GM19397 (cell line): ENCODE measurements around the gene NPPC.

ENCODE experiments used
- ATAC-seq: cut with Tn5 transposase; IDR thresholded peaks from one replicate; pipeline ENCODE4 v1.9.1; 2021; ENCODE audit warnings: mild to moderate bottlenecking, moderate library complexity; ENCODE audit not compliant: unreplicated experiment

The NPPC gene

DNA sequence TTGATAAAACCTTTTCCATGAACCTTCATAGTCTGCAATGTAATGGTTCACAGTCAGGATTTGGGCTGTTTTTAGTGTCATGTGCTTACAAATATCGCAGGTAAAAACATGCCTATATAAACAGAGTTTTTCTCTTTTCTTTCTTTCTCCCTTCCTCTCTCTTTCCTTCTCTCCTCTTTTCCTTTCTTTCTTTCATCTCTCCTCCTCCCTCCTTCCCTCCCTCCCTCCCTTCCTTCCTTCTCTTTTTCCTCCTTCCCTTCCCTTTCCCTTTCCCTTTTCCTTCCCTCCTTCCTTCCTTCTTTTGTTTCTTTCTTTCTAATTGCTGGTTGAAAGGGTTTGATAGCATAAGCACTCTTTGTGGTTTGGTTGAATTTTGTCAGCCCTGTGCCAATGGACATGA lies 9.6 kb upstream of the NPPC start:
- no peak for ATAC-seq

DNA sequence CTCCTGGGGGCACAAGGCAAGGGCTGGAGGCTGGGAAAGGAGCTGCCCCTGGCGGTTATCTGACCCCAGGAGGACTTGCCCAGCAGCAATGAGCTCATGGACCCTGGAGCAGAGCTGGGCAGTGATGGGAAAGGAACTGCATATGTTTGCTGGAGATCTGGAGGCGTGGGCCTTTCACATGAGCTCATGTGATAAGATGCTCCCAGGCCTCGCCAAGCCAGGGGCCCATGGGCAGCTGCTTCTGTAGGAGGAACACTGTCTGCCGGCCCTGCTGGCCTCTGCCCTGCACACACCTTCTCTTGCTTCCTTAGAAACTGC lies 9.0 kb upstream of the NPPC start:
- no peak for ATAC-seq

DNA sequence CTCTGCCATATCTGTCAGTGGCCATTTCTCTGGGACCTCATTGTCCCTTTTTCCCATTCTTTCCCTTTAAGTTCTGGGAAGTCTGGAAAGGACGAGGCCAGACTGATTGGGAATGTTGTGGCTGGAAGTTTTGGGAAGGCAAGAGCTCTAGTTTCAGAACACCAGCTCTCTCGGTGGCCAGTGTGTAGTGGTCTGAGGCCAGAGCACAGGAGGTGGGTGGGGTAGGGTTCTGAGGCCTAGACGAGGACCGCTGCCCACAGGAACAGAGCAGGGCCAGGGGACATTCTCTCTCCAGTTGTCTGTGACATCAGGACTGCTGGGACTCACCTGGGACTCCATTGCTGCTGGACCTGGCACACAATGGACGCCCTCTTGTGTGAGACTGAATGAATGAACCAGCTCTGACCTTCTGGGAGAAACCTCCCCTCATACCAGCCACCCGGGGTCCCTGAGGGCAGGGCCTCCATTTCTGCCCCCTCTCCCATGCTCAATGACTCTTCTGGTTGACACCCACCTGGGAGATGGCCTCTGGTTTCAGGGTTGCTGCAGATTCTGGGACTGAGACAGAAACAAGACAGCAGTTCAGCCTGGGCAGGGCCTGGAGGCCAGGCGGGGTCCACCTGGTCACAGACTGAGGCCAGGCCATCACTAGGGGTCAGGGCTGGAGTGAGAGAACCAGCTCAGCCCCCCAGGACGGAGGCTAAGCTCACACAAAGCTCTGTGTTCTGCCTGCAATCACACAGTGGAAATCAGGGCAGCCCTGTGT lies 8.4 kb upstream of the NPPC start:
- no peak for ATAC-seq

DNA sequence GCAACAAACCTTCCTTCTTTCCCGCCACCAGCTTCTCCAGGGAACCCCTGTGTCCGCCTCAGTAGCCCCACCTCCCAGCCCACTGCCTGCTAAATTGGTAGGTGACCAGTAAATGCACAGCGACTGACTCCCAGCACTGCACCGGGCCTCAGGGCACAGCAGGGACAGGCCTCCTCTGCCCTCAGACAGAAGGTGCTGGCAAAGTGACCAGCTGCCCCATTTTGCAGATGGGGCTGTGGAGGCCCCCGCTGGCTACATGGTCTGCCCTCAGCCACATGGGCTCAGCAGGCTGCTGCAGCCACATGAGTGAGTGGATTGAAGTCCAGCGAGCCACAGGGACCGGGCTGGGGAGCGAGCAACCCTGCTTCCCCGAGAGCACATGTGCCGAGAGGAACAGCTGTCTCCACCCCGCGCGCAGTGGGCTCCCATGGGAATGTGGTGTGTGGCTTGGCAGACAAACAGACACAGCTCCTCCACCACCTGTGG lies 7.8 kb upstream of the NPPC start:
- no peak for ATAC-seq

DNA sequence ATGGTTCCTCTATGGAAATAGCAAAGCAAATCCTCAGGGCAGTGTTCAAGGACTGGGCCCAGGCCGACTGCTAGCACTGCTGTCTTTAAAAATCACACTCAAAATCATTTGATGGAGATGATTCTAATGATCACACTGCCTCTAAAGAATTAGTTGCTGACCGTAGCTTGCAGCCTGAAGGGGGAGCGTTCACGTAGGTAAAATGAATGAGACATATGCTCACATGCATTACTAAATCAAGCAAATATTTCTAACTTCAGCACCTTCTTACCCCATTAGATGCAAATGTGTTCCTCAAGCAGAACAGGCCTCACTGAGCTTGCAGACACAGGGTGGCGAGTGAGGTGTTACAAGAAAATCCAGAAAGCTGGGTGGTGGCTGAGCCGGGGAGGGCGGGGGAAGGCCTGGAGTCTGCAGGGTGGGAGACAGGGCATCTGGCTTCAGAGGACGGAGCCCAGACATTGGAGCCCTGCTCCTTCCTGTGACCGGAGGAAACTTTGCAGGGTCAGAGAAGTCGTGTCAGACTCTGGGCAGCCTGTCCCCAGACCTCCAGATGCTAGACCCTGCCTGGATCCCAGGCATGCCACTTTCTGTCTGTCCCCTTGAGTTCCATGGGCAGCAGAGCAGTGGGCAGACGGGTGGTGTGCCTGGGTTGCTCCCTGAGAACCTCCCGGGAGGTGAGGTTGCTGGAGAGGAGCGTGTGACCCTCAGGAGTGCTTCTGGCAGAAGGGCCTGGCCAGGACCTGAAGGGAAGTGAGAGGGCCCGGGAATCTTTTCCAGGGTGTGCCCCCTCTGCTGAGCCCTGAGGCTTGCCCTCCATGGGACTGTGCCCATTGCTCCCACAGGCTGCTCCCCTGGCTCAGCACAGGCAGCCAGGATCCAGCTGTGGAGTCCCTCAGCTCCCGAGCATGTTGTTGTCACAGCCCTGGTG lies 7.1 kb upstream of the NPPC start:
- no peak for ATAC-seq

DNA sequence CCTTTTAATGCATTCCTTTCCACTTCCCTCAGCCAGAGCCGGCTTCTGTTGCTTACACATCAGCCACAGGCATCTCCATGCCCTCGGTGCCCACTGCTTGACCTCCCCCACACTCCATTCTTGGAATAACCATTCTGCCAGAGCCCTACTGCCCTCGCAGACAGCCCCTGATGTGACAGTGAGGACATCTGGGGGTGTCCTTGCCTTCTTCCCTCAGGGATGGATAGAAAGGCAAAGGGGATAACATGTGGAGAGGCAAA lies 6.4 kb upstream of the NPPC start:
- ATAC-seq: no peak

DNA sequence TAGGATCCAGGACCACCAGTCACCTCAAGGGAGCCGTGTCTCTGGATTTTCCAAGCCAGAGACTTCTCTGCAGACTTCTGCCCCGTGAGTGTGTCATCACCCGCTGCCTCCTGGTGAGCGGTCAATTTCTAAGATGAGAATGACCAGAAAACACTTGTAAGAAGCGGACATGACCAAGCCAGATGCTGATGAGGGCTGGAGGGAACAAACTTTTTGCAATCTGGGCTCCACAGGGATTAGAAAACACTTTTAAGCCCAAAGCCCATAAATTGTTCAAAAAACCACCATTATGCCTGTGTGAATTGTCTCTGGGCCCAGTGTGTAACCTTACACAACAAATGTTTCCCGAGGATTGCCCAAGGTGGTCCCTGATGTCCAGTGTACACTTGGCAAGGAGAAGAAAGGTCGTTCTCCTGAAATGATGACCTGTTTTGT lies 5.3 kb upstream of the NPPC start:
- ATAC-seq: no peak

DNA sequence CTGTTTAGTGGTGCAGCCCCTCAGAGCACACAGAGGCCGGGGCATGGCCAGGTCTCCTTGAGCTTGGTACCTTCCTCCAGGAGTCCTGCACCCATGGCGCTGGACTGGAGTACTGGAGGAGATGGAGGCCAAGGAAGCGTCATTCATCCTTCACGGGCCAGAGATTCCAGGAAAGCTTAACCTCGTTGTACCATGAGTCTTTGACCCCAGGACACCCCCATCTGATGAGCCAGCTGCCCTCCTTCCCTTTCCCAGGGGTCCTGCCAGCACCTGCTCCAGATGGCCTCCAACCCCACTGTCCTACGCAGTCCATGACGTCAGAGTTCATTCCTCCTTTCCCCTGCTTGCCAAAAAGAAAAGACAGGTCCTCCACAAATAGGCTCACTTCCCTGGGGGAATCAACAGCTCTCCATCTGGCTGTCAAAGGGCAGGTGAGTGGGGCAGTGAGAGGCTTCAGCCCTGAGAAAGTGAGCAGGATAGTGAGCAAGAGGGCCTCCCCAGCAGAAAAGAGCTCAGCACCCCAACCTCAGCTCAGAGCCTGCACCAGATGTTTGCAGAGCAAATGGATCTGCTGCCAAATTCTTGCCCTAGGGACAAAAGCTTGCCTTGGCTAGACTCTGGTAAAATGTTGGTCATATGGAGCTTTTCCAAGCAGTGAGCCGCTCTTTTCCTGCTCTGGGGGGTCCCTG lies 4.5 kb upstream of the NPPC start:
- no peak for ATAC-seq

DNA sequence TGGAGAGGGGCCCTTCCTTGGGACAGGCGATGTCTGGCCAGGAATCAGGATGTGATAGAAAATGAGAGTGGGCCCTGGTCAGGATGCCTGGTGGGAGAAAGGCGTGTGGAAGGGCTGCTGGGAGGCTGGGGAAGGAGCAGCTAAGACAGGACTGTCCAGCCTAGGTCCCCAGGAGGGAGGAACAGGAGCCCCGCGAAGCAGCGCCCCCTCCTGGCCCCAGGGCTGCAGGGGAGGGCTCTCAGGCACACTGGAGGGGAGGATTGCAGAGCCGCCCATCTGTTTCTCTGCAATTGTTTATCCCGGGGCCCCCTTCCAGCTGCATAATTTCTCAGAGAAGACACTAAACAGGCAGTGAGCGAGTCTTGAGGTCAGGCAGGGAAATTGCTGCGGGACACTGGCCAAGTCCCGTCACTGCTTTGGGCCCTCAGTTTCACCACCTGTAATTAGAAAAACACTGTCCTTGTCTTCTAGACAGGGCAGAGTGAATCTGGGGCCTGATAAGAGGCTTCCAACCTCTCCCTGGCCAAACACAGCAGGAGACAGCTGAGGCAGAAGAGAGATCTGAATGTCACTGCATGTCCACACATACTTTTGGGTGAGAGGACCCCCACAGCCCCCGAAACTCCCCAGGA lies 3.9 kb upstream of the NPPC start:
- ATAC-seq: no peak

DNA sequence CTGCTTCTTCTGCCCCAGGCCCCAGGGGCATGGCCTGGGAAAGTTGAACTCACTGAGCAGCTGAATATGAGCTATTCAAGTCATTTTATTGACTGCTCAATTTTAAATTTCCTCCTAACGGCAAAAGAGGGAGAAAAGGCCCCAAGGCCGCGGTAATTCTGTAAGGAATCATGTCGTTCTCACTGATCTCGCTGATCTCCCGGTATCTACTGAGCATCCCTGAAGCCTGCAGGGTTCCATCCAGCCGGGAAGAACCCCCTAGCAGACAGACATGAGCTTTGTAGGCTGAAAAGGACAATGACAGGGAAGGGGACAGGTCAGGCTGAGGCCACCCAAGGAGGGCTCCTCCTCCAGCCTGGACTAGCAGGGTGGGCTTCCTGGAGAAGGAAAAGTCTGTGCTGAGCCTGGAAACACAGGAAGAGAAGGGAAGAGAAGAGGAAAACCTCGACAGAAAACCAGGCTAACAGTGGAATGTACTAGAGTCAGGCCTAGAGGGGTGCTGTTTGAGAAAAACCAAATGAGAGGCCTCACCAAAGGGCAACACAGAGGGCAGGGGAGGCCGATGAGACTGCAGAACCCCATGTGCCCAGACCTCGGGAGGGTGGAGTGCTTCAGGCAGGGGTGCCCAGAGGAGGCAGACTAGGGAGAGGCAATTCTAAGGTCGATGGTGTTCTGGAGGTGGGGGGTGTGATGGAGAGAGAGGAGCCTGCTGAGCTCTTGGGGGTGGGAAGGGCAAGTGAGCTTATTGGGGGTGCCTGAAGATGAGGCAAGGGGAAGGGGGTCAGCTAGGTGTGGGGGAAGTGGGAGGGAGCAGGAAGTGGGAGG lies 2.9 kb upstream of the NPPC start:
- no peak for ATAC-seq

DNA sequence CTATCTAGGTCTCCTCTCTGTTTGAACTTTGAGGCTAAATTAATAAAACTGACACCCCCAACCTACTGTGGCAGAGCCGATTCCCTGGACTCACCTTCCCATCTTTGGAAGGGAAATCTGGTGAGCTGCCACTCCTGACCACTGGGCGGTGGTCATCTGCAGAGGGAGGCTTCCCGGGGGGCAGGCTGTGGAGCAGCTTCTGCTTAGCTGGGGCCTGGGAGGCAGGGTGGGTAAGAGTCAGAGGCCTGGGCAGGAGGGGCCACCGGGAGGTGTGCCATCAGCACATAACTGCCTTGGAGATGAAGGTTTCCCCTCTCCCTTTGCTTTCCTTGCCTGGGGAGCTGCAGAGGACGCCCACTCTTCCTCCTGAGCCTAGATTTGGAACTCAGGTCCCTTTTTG lies 2.3 kb upstream of the NPPC start:
- ATAC-seq: no peak

DNA sequence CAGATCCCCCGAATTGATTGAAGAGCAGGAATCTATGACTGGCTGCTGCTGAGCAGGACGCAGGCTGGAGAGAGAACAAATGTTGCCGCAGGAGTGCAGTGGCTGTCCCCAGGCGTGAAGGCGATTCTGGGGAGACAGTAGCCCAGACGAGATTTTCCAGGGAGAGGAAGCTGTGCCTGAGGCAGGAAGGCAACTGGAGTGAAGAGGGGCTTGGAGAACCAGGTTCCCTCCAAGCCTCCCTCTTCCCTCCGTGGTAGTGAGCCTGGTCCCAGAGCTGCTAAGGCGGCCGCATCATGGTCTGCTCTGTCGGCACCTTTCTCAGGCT lies 1.3 kb upstream of the NPPC start:
- ATAC-seq: no peak

DNA sequence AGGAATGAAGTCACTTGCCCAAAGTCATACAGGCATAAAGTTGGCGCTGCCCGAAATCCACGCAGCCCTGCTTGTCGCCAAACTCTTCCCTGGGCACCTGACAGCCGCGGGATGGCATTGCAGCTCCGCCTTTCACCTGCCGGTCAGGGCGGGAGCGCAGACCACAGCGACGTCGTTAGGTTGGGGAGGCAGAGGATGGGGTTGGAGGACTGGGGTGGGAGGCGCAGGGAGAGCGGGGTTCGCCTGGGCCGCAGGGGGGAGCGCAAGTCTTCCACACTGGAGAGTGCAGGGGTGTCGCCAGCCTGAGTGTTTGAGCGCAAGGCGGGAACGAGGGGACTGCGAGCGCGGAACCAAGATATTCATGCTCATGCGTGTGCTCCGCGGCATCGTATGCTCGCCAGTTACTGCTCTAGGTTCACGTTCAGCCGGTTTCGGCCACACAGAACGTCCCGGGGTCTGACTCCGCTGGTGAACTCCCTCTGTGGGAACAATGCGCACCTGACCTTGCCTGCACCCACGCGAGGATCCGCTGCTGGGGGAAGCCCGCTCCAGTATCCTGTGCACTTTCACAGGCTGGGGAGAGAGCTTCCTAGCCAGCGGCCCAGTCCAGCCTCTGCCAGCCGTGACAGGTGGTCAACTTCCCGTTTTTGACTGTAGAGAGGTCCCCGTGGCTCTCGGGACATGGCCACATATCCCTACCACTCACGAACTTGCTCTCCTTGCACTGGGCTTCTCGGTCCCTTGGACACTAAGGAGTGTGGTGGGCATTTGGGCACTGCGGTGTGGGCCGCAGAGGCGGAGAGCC lies 767 bp upstream of the NPPC start:
- no peak for ATAC-seq

DNA sequence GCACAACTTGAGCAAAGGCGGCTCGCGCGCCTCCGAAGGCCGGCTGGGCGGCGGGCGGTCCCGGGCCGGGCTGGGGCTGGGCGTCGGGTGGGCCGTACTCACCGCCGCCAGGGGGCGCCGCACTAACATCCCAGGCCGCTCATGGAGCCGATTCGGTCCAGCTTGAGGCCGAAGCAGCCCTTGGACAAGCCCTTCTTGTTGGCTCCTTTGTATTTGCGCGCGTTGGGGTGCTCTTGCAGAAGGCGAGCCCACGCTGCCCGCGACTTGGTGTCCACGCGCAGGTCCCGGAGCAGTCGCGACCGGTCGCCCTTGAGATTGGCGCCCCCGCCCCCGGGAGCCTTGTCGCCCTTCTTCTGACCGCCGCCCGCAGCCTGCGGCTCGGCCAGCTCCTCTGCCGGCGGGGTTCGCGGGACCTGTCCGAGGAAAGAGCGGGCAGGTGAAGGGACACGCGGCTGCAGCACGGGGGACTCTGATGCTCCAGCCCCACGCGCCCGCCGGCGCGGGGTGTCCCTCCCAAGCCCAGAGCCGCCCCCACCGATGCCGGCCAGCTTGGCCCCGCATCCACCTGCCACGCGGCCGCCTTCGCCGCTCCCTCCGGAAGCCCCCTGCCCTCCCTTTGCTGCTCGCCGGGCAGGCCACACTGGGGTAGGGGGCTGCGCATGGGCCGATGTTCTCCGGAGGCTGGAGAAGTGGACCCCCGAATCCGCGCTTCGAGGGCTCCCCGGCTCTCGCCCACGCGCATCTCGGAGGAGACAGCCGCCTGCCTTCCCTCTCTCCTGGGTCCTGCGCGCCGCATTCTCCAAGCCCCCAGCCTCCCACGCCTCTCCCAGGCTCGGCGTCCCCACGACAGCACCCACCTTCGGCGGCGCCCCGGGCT lies 655 bp downstream of the NPPC start:
- ATAC-seq: no peak

DNA sequence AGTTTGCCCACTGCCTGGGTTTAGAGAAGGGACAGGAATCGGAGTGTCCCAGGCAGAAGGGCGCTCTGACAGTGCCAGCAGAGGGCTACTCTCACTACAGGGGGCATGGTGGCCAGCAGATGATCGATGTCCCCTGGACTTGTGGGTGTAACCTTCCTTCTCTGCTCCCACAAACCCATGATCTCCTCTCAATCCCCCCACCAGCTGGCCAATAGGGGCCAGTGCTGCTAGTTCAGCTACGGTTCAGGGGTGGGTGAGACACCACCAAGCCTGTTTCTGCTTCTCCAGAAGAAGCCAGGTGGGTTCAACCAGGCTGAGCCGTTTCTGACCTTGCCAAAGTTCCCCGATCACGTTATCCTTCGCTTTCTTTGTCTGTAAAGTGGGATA lies 1.3 kb downstream of the NPPC start:
- ATAC-seq: no peak

DNA sequence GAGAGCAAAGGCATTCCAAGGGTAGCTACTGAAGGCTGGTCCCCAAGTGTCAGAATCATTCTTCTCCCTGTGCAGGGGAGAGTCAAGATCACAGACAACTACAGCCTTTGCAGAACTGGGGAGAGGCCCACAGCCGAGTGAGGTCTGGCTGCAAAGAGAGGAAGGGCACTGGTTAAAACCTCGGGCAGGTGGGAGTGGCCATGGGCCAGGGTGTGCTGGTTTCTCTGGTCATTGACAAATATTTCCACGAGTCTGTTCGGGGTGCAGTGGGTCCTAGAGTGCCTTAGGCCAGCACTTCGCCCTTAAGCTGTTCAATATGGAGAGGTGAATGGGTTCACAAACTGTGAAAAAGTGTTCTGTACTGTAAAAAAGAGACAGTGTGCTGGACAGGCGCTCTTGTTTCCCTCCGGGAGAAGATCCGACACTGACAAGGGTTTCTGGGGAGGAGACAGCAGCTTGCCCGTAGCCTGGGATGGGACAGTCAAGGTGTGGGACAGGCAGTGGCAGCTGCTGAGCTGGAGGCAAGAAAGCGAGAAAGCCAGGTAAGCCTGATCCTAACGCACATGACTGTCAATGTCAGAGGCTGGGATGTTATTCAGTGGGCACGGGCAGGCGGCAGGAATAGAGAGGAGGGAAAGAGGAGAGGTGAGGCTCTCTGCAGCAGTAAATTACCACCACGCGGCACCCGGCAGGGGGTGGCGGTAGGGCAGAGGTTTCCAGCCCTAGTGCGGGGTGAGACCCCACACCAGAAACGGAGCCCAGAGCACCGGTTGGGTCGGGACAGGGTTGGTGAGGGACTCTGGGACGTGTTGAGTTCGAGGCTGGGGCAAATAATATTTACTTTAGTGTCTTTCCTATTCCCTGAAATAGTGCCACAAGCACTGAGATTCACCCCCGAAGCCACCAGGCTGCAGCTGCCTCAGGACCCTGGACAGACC lies 2.0 kb downstream of the NPPC start:
- ATAC-seq: no peak

DNA sequence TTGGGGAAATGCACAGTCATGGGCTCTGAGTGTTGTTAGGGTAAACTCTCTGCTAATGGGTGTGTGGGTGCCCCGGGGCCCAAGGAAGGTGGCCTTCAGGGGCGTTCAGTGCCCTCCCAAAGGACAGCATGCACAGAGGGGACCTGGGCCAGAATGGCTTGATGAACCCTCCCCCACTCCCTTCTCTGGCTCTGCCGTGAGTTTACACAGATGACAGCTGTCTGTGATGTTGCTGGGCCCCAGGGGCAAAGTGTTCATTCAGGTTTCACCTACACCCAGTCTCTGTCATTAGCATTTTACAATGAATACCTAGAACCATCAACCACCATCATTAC lies 3.2 kb downstream of the NPPC start:
- no peak for ATAC-seq
